RPMI8226 (cell line): Measurements from ENCODE around the gene TDRKH.
"Not testable (repeated sequence)": the region's sequence is repeated elsewhere in the genome, so short reads cannot be mapped to it uniquely, and the experiment has no call there.

ENCODE experiments used
- DNase-seq: peaks from one replicate; pipeline ENCODE4 v3.0.0-alpha.2; 2015

TDRKH gene

GRCh38 chr1:151801310-151801820, 11.1 kb upstream of the TDRKH start:
- no peak for DNase-seq

- no peak for DNase-seq
Measured at GRCh38 chr1:151800830-151801229, 10.5 kb upstream of the TDRKH start.

- no peak for DNase-seq
Measured at GRCh38 chr1:151799179-151800022, 9.1 kb upstream of the TDRKH start.

- no peak for DNase-seq
Measured at GRCh38 chr1:151798571-151798970, 8.3 kb upstream of the TDRKH start.

- DNase-seq: peak; percentile 34
Measured at GRCh38 chr1:151790940-151791651, 796 bp upstream of the TDRKH start.

GRCh38 chr1:151787689-151788088, 2.6 kb downstream of the TDRKH start:
- no peak for DNase-seq

- DNase-seq: no peak
Measured at GRCh38 chr1:151783796-151784195, 6.5 kb downstream of the TDRKH start.

GRCh38 chr1:151782741-151783140, 7.6 kb downstream of the TDRKH start:
- no peak for DNase-seq

- DNase-seq: peak; percentile 20
Measured at GRCh38 chr1:151782026-151782425, 8.3 kb downstream of the TDRKH start.

- DNase-seq: not testable (repeated sequence)
Measured at GRCh38 chr1:151780736-151781135, 9.6 kb downstream of the TDRKH start.

- no peak for DNase-seq
Measured at GRCh38 chr1:151779852-151780251, 10.4 kb downstream of the TDRKH start.

GRCh38 chr1:151777317-151777716, 13.0 kb downstream of the TDRKH start:
- no peak for DNase-seq

- DNase-seq: no peak
Measured at GRCh38 chr1:151776665-151777062, 13.6 kb downstream of the TDRKH start.

GRCh38 chr1:151775894-151776664, 14.2 kb downstream of the TDRKH start:
- DNase-seq: no peak

GRCh38 chr1:151774256-151774922, 15.9 kb downstream of the TDRKH start:
- no peak for DNase-seq

GRCh38 chr1:151773702-151774101, 16.6 kb downstream of the TDRKH start:
- DNase-seq: no peak

GRCh38 chr1:151769270-151769669, 21.0 kb downstream of the TDRKH start:
- DNase-seq: not testable (repeated sequence)

- DNase-seq: not testable (repeated sequence)
Measured at GRCh38 chr1:151768351-151769066, 21.8 kb downstream of the TDRKH start.

GRCh38 chr1:151763990-151764389, 26.3 kb downstream of the TDRKH start:
- no peak for DNase-seq

GRCh38 chr1:151762941-151763921, 27.1 kb downstream of the TDRKH start, which contains the start of gene MRPL9:
Gene MRPL9, minus strand, starts transcription at chr1:151763496. Its CDS starts 17 bp downstream, at chr1:151763479.
- peak; percentile 92 for DNase-seq
